GM23248 (cell line): Measurements from ENCODE around the gene ZDHHC22.

ENCODE experiments used
- EZH2 ChIP-seq: fragments of 200-600 bp; sonication (generic); IDR thresholded peaks from 2 replicates; pipeline ENCODE4 v1.6.1; 2018; ENCODE audit warnings: antibody characterized with exemption, mild to moderate bottlenecking; ENCODE audit not compliant: insufficient read depth, poor library complexity, severe bottlenecking
- EZH2phosphoT487 ChIP-seq: fragments of 200-600 bp; sonication (generic); IDR thresholded peaks from 2 replicates; pipeline ENCODE4 v1.6.1; 2018; ENCODE audit warnings: antibody characterized with exemption, moderate library complexity, mild to moderate bottlenecking, low read depth; ENCODE audit not compliant: insufficient read depth

DNA sequence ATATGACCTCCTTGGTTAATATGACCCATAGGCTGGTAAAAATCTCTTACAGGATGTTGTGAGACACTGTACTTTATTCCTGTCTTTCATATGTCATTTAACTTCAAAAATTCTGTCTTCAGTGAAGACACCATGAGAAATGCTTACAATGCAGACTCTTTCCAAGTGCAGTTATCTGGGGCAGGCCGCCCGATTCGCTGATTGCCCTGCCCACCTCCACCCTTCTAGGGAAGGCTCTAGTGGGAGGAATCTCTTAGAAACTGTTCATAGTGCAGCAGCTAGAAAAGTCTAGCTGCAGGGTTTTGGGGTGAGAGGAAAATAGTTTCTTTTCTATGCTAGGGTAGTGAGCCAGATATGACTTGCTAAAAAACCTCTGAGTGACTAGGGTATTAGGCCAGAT, 58.5 kb downstream of the ZDHHC22 start:
- TF ChIP-seq EZH2, result no peak
- TF ChIP-seq EZH2phosphoT487, result no peak
